ENCODE measurements around the gene DIP2B. TPM values are rescaled to one million over a fixed set of nuclear protein-coding genes. Genes with fewer than 3 reads are reported as not detected.

The DIP2B gene
- total RNA-seq, 1 donor from 2014 or later, result 28.6 TPM

GRCh38 chr12:50699154-50699553 is 194.4 kb downstream of the DIP2B start:
- Histone ChIP-seq H3K27me3 (no peaks in the 10 kb centered on the region), H3K4me1 (no peaks in the 10 kb centered on the region), H3K27ac (no peak overlapping the region), H3K36me3 (peaks cover 87% of the 10 kb centered on the region), H3K9me3 (no peaks in the 10 kb centered on the region), H3K4me3 (no peak overlapping the region)
- intact Hi-C loops (cut with DNase I), result no loop called here
- DNase-seq (no peak), ATAC-seq (no peak)
- no peak for TF ChIP-seq CTCF (IDR thresholded peaks at IDR 0.05)

- H3K27me3 ChIP-seq, result no peaks in the 10 kb centered on the region
- H3K4me1 ChIP-seq, result no peaks in the 10 kb centered on the region
- no peaks in the 10 kb centered on the region for H3K9me3 ChIP-seq
- DNase-seq, result no peak
- TF ChIP-seq CTCF (IDR thresholded peaks at IDR 0.05), result no peak
- ATAC-seq, result no peak
- no peak overlapping the region for H3K4me3 ChIP-seq
- intact Hi-C loops (cut with DNase I), result no loop called here
- no peak overlapping the region for H3K27ac ChIP-seq
- H3K36me3 ChIP-seq, result peaks cover 88% of the 10 kb centered on the region
These were observed 195.2 kb downstream of the DIP2B start for GRCh38 chr12:50699940-50700339.

GRCh38 chr12:50706606-50707005 is 201.8 kb downstream of the DIP2B start:
- Histone ChIP-seq H3K9me3 (no peaks in the 10 kb centered on the region), H3K27me3 (no peaks in the 10 kb centered on the region), H3K27ac (no peak overlapping the region), H3K4me1 (no peaks in the 10 kb centered on the region), H3K4me3 (no peak overlapping the region), H3K36me3 (peaks cover 93% of the 10 kb centered on the region)
- no peak for TF ChIP-seq CTCF (IDR thresholded peaks at IDR 0.05)
- DNase-seq (no peak), ATAC-seq (no peak)
- intact Hi-C loops (cut with DNase I), result no loop called here

DNA sequence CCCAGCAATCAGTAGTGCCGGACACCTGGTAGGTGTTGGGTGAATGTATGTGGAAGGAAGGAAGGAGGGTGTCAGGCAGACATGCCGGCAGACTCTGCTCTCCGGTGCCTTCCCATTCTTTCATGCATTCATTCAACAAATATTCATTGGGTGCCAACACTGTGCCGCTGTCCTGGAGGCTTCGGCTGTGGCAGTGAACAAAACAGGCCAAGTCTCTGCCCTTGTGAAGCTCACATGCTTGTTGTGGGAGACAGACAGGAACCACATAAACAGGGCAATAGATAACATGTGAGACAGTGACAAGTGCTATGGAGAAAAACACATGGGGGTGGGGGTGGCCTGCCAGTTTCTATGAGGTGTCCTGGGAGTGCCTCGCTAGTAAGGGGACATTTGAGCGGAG is 202.6 kb downstream of the DIP2B start:
- peaks cover 98% of the 10 kb centered on the region for H3K36me3 ChIP-seq
- intact Hi-C loops (cut with DNase I), result no loop called here
- H3K4me1 ChIP-seq, result no peaks in the 10 kb centered on the region
- H3K4me3 ChIP-seq, result no peak overlapping the region
- DNase-seq, result no peak
- no peaks in the 10 kb centered on the region for H3K27me3 ChIP-seq
- H3K9me3 ChIP-seq, result no peaks in the 10 kb centered on the region
- ATAC-seq, result no peak
- H3K27ac ChIP-seq, result no peak overlapping the region
- TF ChIP-seq CTCF (IDR thresholded peaks at IDR 0.05), result no peak

- Histone ChIP-seq H3K27ac (no peak overlapping the region), H3K36me3 (peaks cover 90% of the 10 kb centered on the region), H3K9me3 (no peaks in the 10 kb centered on the region), H3K4me1 (no peaks in the 10 kb centered on the region), H3K27me3 (no peaks in the 10 kb centered on the region), H3K4me3 (no peak overlapping the region)
- TF ChIP-seq CTCF (IDR thresholded peaks at IDR 0.05), result no peak
- no peak for DNase-seq
- intact Hi-C loops (cut with DNase I), result no loop called here
- ATAC-seq, result no peak
These were observed 203.8 kb downstream of the DIP2B start for GRCh38 chr12:50708631-50709030.

DNA sequence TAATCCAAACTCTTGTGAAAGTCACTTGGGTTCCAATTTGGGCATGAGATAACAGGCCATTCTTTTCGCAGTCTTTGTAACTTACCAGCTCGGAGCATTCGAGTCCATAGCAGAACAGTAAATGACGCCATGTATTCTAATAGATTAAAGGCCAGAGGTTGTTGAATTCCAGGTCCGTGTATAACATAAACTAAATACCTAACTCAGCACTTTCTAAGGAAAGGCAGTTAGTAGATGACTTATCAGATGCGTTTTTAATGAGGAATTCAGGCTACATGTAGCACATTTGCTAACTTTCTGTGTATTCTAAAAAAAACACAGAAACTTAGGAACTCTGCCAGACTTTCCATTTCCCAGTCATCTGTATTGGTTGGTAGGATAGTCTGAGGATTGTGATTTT is 206.3 kb downstream of the DIP2B start:
- no peak for ATAC-seq
- H3K9me3 ChIP-seq, result no peaks in the 10 kb centered on the region
- H3K36me3 ChIP-seq, result peaks cover 90% of the 10 kb centered on the region
- intact Hi-C loops (cut with DNase I), result no loop called here
- H3K27ac ChIP-seq, result no peak overlapping the region
- TF ChIP-seq CTCF (IDR thresholded peaks at IDR 0.05), result no peak
- H3K4me1 ChIP-seq, result no peaks in the 10 kb centered on the region
- no peak for DNase-seq
- no peaks in the 10 kb centered on the region for H3K27me3 ChIP-seq
- no peak overlapping the region for H3K4me3 ChIP-seq
